NOMO-1 treated with dmso at 0.1 percent for 144 hours (cell line): ENCODE data around the gene NKD2.
"Not testable (repeated sequence)": the region's sequence is repeated elsewhere in the genome, so short reads cannot be mapped to it uniquely, and the experiment has no call there.

ENCODE experiments used
- DNase-seq: peaks from one replicate; lab custom pipeline; 2025; ENCODE audit not compliant: unreplicated experiment; lab: John Stamatoyannopoulos, UW

The NKD2 gene

DNA sequence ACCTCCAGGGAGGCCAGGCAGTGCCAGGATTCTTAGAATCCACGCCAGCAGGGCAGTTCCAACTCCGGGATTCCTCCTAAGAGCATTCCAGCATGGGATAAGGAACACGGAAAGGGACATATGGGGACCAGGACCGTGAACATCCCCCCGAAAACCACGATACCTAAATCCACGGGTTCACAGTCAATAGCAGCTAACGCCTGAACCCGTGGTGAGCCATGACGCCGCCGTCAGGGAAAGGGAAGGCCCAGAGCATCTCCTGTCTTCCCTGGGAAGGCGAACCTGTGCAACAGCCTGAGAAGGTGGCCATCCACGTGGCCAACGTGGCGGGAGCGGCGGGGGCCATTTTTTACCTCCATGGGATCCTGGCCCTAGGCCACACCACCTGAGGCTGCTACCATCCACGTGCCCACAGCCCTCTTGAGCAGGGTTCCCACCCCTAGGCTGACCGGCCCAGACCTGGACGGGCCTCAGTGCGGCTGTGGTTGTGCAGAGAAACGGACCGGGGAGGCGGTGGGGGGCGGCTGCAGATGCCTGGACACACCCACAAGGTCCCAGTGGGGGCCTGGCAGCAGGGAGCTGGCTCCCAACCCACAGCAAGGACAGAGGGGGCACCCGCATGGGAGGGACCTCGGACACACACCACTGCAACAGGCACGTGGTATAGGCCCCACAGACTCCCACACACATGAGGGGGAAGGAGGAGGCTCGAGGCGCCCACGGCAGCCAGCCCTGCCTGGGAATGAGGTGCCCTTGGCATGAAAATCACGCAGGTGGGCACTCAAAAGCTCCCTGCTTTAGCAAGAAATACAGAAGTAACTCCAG, 60.5 kb downstream of the NKD2 start:
- no peak for DNase-seq

DNA sequence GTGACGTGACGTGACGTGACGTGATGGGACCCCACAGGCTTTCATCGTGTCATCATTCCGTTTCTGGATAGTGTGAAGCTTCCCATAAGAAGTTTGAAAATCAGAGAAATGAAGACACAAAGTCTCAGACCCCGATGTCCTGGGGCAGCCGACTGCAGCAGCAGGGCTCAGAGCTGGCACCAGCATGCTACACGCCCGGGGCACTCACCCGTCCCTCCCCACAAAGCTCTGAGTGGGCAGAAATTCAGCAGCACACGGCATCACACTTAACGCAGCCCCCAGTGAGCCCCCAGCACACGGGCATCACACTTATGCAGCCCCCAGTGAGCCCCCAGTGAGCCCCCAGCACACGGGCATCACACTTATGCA, 61.1 kb downstream of the NKD2 start:
- DNase-seq = no peak

GRCh38 chr5:1073239-1074102, 64.9 kb downstream of the NKD2 start:
- no peak for DNase-seq

GRCh38 chr5:1074226-1074625, 65.6 kb downstream of the NKD2 start:
- no peak for DNase-seq

- DNase-seq = no peak
Observed at GRCh38 chr5:1074816-1075554, 66.4 kb downstream of the NKD2 start.

DNA sequence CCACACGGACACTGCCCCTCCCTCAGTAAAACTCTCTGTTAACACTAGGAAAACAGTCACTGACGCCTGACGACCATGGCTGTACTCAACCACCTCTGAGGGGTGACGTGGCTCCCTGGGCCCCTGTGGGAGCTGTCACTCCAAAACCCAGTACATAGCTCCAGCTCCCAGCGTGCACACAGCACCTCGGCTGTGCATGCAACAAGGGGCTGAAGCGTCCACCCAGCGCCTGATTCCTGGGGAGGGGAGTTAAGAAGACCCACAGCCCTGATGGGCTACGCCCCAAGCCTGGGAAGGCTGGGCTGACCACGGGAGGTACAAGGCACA, 66.9 kb downstream of the NKD2 start:
- no peak for DNase-seq

GRCh38 chr5:1075931-1076330, 67.3 kb downstream of the NKD2 start:
- no peak for DNase-seq

DNA sequence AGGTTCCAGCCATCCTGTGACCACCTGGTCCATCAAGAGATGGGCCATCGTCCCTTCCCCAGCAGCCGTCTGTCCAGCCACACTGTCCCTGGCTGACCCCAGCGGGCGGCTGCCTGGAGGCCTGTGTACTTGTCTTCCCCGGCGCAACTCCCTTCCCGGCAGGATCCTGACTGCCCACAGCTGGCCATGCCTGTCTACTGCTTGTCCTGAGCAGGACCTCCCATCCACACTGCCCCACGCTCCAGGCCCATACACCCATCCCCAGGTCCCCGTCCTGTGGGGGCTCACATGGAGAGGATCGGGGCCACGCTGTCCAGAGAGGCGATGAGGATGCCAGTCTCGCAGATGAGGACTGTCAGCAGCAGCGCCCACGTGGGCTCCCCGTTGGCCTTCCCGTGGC, 67.8 kb downstream of the NKD2 start:
- DNase-seq = no peak

DNA sequence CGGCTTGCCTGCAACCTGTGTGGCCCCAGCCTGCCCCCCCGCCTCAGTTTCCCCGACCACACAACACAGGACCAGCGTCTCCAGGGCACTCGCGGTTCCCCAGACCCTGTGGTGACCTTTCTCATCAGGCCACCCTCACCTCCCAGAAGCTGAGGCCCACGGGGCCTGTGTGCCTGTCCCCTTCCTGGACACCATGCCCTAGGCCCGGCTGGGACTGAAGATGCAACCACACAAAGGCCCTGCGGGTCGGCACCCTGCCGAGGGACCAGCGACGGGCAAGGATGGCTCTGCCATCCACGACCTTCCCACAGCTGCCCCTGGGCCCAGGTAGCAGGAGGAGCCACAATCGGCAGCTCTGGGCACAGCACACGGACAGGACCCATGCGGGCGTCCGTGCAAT, 68.4 kb downstream of the NKD2 start:
- DNase-seq = no peak

GRCh38 chr5:1077491-1078020, 69.0 kb downstream of the NKD2 start:
- DNase-seq = no peak

GRCh38 chr5:1078206-1078605, 69.6 kb downstream of the NKD2 start:
- no peak for DNase-seq

DNA sequence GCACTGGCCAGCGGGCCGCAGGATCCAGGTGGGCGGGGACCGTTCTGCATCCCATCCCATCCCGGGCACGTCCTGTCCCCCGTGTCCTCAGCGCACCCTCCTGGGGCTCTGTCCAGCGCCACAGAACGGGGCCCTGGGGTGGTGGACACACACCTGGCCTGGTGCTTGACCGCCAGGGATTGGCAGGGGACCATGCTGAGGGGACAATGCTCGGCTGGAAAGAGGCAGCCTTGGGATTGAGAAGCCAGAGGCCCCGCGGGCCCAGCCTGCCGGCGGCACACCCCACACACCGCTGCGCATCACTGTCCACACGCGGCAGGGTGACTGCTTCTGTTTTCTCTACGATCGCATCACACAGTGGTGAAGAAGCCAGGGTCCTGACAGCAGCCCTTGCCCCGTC, 70.2 kb downstream of the NKD2 start:
- no peak for DNase-seq

DNA sequence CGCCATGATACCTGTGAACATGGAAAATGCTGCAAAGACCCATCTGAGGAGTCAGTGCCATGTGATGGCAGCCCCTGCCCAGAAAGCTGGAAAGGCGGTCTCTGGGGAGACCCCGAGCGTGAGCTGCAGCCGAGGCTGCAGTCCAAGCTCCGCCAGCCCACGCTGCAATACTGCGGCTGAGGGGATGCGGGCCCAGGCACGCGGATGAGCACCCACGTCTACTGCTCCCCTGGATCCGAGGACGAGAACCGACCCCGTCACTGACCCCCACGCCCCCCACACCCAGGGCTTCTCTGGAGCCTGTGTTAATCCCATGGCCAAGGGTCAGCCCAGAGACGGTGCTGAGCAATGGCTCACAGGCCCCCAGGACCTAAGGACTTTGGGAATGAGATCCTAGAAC, 70.9 kb downstream of the NKD2 start:
- DNase-seq = no peak

DNA sequence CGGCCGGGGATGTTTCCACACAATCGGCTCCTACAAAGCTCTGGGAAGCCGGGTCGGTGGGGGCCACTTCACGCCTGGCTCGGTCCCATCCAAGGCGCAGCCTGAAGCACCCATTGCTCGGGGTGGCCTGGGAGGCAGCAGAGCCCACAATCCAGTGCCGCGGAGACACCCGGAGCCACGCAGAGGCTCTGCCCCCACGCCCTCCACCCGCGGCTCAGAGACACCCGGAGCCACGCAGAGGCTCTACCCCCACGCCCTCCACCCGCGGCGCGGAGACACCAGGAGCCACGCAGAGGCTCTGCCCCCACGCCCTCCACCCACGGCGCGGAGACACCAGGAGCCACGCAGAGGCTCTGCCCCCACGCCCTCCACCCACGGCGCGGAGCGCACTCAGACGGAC, 71.4 kb downstream of the NKD2 start:
- no peak for DNase-seq

GRCh38 chr5:1080432-1080831, 71.8 kb downstream of the NKD2 start:
- DNase-seq = no peak

DNA sequence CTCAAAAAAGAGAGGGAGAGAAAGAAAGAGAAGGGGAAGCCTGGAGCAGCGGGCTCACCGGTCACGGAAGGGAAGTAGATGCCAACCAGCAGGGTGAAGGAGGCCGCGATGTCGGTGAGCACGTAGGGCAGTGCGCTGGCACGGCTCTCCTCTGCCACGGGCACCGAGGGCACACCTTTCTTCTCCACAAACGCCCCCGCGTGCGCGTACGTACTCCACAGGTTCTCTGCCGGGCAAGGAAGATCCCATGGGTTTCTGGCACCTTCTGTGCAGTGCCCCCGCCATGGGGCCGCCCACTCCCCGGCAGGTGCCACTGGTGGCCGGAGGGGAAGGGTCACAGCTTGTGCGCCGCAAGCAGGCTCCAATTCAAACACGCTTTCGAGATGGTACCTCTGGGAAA, 72.9 kb downstream of the NKD2 start:
- DNase-seq = no peak

DNA sequence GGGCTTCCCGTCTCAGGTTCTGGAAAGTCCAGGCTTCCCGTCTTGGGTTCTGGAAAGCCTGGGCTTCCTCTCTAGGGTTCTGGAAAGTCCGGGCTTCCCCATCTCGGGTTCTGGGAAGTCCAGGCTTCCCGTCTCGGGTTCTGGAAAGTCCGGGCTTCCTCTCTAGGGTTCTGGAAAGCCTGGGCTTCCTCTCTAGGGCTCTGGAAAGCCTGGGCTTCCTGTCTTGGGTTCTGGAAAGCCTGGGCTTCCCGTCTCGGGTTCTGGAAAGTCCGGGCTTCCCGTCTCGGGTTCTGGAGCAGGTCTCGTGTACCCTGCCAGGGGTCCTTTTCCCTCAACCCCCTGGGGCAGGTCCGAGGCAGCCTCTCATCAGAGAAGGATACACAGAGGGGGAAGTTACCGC, 74.4 kb downstream of the NKD2 start:
- not testable (repeated sequence) for DNase-seq

DNA sequence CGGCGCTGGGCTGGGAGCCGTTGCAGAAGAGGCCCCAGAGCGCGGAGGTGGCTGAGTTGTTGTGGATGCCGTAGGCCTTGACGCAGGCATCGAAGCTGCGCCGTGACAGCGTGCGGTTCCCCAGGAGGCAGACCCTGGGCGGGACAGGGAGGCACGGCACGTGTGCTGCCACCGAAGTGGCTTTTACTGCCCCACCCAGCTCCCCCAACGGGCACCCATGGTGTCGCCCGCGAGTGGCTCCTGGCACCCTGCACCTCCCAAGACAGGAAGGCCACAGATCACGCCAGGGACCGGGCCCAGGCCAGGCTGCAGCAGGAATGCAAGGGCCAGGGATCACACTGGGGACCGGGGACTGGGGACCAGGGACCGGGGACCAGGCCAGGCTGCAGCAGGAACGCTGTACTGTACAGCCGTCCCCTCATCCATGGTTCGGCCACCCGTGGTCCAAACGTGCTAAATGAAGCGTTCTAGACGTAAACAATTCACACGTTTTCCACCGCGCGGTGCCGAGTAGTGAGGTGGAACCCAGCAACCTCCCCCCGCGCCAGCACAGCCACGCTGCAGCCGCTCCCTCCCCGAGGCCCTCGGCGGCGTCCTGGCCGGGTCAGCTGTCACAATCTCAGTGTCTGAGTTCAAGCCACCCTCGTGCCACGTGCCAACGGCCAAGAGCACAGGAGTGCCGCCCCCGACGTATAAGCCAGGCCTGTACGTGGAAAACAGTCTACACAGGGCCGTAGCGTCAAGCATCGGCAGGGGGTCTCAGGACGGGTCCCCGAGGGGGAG, 75.4 kb downstream of the NKD2 start:
- DNase-seq = no peak

- DNase-seq = no peak
Observed at GRCh38 chr5:1085391-1085790, 76.8 kb downstream of the NKD2 start.

DNA sequence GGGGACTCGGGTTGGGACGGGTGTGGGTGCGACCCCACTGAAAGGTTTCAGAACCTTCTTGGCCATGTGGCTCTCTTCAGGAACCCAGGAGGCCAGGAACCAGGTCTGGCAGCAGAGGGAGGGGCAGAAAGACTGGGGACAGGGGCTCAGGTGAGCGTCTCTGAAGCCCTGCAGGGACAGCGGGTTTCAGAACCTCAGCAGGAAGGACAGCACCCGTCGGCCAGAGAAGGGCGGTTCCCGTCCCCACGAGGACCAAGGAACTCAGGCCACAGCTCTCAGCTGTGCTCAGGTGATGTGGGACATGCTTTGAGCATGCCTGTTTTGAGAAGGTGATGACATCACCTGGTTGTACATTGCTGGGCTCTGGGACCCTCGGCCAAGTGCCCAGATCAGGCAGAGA, 77.5 kb downstream of the NKD2 start:
- DNase-seq = no peak

DNA sequence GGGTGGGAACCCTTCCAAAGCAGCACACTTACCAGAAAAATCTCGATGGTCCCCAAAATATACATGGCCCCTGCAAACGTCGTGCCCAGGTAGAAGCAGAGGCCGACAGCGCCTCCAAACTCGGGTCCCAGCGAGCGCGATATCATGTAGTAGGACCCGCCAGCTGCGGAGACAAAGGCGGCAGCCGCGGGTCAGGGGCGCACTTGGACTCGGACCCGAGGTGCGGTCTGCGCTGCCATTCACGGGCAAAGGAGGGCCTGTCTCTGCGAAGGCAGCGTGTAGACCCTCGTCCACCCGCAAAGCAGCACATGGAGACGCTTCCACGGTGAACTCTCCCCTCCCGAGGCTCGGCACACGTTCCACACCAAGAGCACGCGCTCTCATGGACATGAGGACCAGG, 78.3 kb downstream of the NKD2 start:
- DNase-seq = no peak
